Vagina (tissue), 2 donors: ENCODE measurements around the gene RASAL2.

ENCODE experiments used
- POLR2A ChIP-seq, 2 donors: fragments of 450-650 bp; IDR thresholded peaks; one replicate each; pipeline ENCODE4 v1.6.1; 2017; ENCODE audit warnings: antibody characterized with exemption in 2 of 2, mild to moderate bottlenecking in 2 of 2, moderate library complexity in 2 of 2
- TF ChIP-seq, protein P1 (sequence below), 3 experiments: fragments of 450-650 bp in 2 of 3; fragments of 200-600 bp in 1 of 3; sonication (generic) in 1 of 3; IDR thresholded peaks; one replicate each; pipeline ENCODE4 v1.5.1; 2017 to 2019; ENCODE audit warnings: antibody characterized with exemption in 3 of 3, mild to moderate bottlenecking in 2 of 3, moderate library complexity in 2 of 3

DNA sequence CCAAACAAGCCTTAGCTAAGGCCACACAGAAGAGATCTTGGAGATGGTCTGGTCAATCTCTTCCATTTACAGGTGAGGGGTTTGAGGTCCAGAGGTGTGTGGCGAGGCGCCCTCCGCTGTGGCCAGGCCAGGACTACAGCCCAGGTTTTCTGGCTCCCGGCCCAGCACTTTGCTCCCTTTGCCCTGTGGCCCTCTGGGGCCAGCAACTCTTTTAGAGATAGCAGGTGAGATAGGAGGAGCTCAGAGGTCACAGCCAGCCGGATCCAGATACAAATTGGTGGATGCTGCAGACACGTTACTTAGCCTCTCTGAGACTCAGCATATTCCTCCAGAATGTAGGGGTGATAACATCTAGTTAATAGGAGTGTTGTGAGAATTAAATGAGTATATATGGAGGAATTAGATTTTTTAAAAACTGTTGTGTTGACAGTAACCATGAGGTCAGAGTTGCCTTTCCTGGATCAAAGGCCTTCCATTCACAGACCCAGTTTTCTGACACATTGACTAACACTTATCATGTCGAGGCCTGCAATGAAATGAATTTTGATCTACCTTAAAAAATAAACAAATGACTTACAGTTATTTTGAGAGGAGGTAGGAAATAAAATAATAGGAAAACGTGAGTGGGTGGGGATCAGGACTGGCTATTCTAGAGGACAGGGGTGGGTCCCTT is 435.6 kb downstream of the RASAL2 start:
- TF ChIP-seq, protein P1, sequence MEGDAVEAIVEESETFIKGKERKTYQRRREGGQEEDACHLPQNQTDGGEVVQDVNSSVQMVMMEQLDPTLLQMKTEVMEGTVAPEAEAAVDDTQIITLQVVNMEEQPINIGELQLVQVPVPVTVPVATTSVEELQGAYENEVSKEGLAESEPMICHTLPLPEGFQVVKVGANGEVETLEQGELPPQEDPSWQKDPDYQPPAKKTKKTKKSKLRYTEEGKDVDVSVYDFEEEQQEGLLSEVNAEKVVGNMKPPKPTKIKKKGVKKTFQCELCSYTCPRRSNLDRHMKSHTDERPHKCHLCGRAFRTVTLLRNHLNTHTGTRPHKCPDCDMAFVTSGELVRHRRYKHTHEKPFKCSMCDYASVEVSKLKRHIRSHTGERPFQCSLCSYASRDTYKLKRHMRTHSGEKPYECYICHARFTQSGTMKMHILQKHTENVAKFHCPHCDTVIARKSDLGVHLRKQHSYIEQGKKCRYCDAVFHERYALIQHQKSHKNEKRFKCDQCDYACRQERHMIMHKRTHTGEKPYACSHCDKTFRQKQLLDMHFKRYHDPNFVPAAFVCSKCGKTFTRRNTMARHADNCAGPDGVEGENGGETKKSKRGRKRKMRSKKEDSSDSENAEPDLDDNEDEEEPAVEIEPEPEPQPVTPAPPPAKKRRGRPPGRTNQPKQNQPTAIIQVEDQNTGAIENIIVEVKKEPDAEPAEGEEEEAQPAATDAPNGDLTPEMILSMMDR (IDR thresholded peaks at IDR 0.05) = no peak
- no peak for TF ChIP-seq POLR2A (IDR thresholded peaks at IDR 0.05)
